Neural cell (in vitro differentiated cells): Measurements from ENCODE around the gene DOK7.

Source experiments
- EZH2 ChIP-seq: fragments of 200-600, 300-800 bp; shearing (Covaris generic), sonication (generic); IDR thresholded peaks from 2 replicates; pipeline ENCODE4 v1.6.1; 2014; ENCODE audit warnings: antibody characterized with exemption, low read length, borderline replicate concordance, mild to moderate bottlenecking; ENCODE audit not compliant: insufficient read depth, poor library complexity, severe bottlenecking
- RAD21 ChIP-seq: fragments of 450-650 bp; conservative IDR thresholded peaks from 2 replicates; pipeline ENCODE4 v1.6.1; 2014; ENCODE audit warnings: antibody characterized with exemption, mild to moderate bottlenecking, moderate library complexity
- TF ChIP-seq, protein P1 (sequence below): fragments of 450-650 bp; IDR thresholded peaks from 2 replicates; pipeline ENCODE4 v1.5.1; 2014; ENCODE audit warnings: antibody characterized with exemption, mild to moderate bottlenecking, moderate library complexity; ENCODE audit not compliant: poor library complexity, severe bottlenecking

GRCh38 chr4:3511187-3511586 is 48.1 kb downstream of the DOK7 start:
- TF ChIP-seq, protein P1, sequence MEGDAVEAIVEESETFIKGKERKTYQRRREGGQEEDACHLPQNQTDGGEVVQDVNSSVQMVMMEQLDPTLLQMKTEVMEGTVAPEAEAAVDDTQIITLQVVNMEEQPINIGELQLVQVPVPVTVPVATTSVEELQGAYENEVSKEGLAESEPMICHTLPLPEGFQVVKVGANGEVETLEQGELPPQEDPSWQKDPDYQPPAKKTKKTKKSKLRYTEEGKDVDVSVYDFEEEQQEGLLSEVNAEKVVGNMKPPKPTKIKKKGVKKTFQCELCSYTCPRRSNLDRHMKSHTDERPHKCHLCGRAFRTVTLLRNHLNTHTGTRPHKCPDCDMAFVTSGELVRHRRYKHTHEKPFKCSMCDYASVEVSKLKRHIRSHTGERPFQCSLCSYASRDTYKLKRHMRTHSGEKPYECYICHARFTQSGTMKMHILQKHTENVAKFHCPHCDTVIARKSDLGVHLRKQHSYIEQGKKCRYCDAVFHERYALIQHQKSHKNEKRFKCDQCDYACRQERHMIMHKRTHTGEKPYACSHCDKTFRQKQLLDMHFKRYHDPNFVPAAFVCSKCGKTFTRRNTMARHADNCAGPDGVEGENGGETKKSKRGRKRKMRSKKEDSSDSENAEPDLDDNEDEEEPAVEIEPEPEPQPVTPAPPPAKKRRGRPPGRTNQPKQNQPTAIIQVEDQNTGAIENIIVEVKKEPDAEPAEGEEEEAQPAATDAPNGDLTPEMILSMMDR = no peak
- no peak for TF ChIP-seq RAD21
- no peak for TF ChIP-seq EZH2
